Myocyte (in vitro differentiated cells): Measurements from ENCODE around the gene MCRIP1. TPM values are rescaled to one million over a fixed set of nuclear protein-coding genes. Genes with fewer than 3 reads are reported as not detected.
A peak's percentile ranks its signal among the peaks of the same experiment; 100 is the strongest.

Source experiments
- DNase-seq: peaks from one replicate; pipeline ENCODE4 v3.0.0-alpha.2; 2012; ENCODE audit warnings: low read depth
- polyA plus RNA-seq: library from polyadenylated mRNA; unstranded; fragments of >200 nt; gene quantifications from one replicate; pipeline ENCODE4 v1.2.1, GENCODE V29; 2012; ENCODE audit warnings: missing spikeins
- total RNA-seq: library from RNA; depleted of rRNA; stranded (reverse); fragments of >200 nt; gene quantifications from 2 replicates; pipeline ENCODE4 v1.2.3, GENCODE V29; 2014

The MCRIP1 gene
- total RNA-seq, result 100 and 132 TPM in 2 replicates
- 142 TPM for polyA plus RNA-seq

DNA sequence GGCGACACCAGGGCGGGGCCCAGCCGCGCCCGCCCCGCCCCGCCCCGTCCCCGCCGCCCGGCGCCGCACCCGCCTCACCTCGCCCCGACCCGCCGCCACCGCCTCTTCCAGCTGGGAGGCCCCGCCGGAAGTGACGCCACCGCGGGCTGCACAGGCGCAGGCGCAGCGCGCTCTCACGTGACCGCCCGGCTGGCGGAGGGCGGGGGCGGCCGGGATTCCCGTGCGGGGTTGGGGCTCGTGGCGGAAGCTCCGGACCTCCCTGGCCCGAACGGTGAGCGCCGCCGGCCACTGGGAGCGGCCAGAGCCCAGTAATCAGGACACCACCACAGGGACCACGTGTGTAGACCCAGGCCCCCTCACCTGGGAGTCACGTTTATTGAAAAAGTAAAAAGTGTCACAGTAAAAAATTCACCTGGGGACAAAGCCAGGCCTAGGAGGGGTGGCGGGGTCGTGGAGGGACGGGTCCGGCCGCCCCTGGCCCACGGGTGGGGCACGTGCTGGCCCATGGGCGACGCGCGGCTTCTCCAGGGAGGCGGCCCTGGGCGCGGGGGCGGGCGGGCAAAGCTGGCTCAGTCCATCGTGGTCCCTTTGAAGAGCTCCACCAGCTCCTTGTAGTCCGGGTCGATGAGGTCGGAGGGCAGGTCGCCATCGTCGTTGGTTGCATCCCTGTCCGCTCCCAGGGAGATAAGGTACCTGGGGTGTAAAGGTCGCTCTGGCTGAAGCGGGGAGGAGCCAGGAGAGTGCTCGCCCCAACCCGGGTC, at the start of gene MCRIP1:
TSS of gene MCRIP1 (minus strand) at position 132 of the 761 bp plus-strand sequence. CDS start 8,785 bp downstream, outside the sequence.
- peak; percentile 94 for DNase-seq

GRCh38 chr17:81879121-81879520, 46.0 kb upstream of the MCRIP1 start:
- DNase-seq, result no peak

DNA sequence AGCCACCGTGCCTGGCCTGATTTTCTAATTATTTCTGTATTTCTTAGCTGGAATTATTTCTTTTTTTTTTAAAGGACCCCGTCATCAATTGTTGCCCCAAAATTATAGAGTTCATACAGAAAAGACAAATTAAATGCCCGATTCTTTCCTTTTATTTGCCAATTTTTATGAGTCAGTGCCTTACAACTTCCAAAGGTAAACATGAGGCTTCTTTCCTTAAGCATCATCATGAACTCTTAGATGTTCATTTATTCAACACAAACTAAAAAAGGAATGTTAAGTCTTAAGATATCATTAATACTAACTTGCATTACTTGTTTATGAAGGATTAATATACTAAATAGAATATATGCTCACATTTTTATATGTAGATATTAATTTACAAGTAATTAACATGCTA, 45.2 kb upstream of the MCRIP1 start:
- no peak for DNase-seq

- DNase-seq, result no peak
Observed at GRCh38 chr17:81877569-81877968, 44.5 kb upstream of the MCRIP1 start.

GRCh38 chr17:81871387-81872230, 38.5 kb upstream of the MCRIP1 start:
- DNase-seq, result peak; percentile 92

DNA sequence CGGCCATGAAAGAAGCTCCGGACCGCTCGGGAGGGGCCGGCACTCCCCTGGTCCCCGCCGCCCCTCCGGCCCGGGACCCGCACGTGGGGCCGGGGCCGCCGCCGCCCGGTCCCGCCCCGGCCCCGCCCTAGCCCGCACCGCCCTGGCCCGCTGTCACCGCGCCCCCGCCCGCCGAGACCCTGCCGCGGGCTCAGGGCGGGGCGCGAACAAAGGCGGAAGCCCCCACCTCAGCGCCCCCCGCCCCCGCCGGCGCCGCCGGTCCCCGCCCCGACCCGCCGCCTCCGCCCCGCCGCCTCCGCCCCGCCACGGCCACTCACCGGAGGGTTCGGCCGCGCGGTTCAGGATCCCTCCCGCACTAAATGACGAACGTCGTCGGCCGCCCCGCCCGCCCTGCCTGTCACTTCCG, 37.9 kb upstream of the MCRIP1 start, which contains the start of gene ARHGDIA:
TSS of gene ARHGDIA (minus strand) at position 357 of the 406 bp plus-strand sequence. CDS start 1,407 bp downstream, outside the sequence.
- DNase-seq, result no peak

- DNase-seq, result peak; percentile 57
Observed at GRCh38 chr17:81870131-81870980, 37.3 kb upstream of the MCRIP1 start.

DNA sequence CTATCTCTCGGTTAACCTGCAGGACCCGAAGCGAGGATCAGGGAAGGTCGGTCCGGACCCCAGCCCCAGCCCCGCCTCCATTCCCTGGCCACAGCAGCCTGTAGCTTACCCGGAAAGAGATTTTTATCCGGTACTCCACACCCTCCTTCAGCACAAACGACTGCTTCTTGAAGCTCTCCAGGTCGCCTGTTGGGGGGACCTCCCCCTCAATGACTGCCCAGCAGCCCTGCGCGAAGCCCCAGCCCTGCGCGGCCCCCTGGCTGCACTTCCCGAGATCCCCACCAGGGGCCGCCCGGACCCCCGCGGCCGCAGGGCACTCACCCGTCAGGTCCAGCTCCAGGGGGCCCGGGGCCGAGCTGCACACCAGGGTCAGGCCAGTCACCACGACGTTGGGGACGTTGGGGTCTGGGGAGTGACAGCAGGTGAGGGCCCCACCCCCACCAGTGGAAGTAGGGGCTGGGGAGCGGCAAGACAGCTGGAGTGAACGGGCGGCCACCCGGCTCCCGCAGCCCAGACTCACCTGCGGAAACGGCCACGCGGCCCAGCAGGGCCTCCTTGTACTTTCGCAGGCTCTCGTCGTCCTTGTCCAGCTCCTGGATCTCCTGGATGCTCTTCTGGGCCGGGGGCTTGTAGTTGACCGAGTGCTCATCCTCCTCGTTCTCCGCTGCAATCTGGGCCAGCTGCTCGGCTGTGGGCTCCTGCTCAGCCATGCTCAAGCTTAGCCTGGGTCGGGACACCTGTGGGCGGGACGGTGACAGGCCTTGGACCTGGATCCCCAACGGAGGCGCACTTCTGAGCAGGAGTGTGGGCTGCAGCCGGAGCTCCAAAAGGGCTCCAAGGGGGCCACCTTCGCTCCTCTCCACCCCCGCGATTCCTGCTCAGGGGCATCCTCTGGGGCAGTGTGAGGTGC, 36.4 kb upstream of the MCRIP1 start:
- peak; percentile 49 for DNase-seq

GRCh38 chr17:81868674-81869220, 35.7 kb upstream of the MCRIP1 start:
- DNase-seq, result peak; percentile 82

DNA sequence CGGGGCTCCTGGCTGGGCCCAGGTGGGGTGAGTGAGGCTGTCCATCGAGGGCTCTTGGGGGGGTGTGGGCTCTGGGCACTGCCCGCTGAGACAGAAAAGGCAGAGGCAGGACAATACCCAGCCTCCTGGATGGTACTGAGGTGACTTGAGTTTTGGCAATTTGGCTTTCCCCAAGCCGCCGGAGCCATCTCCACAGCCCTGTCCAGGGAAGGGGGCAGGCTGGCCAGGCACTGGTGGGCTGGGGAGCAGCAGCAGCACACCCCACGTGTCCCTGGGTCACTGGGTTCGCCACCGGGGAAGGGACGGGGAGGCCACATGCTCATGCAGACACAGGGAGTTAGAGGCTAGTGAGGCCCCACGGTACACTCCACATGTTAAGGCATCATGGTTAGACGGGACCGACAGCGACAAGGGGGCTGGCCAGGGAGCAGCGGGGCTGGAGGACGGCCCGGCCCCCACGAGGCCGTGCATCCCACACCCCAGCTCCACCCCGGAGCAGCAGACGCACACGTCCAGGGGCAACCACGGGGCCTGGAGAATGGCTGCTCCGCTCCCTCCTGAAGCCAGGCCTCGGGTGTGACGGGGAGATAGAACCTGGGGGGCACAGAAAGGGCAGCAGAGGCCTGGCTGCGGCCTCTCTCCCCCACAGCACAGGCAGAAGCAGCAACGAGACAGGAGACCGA, 35.0 kb upstream of the MCRIP1 start:
- no peak for DNase-seq

DNA sequence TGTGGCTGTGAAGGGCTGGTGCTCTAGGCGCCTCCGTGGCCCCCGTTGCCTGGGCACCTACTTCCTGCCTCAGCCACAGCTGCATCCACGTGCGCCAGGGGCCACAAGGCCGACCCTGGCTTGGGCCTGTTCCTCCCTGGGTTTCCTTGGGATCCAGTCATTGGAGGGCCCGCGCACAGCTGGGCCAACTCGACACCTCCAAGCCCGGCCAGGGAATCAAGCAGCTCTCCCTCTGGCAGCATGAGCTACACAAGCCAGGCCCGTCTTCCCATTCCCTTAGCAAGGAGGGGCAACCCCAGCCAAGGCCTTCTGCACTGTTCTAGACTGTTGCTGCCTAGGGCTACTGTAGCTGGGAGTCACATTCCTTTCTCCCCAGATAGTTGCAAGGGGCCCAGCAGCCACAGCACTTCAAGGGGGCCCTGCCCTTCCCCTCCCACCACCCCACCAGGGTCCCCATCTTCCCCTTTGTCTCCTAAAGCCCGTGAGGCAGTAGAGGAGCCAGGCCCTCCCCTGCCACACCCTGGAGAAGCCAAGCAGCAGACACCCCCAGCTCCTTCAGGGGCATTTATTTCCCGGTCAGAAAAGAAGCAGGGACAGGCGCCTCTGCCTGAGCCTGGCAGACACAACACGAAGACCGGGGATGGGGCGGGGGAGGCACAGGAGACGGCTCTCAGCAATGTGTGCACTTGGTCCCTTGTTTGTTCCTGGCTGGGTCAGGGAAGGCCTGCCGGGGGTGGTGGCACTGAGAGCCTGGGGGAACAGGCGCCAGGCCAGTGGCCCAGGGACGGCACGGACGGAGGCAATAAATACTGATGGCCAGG, 34.3 kb upstream of the MCRIP1 start:
- DNase-seq, result peak; percentile 66

DNA sequence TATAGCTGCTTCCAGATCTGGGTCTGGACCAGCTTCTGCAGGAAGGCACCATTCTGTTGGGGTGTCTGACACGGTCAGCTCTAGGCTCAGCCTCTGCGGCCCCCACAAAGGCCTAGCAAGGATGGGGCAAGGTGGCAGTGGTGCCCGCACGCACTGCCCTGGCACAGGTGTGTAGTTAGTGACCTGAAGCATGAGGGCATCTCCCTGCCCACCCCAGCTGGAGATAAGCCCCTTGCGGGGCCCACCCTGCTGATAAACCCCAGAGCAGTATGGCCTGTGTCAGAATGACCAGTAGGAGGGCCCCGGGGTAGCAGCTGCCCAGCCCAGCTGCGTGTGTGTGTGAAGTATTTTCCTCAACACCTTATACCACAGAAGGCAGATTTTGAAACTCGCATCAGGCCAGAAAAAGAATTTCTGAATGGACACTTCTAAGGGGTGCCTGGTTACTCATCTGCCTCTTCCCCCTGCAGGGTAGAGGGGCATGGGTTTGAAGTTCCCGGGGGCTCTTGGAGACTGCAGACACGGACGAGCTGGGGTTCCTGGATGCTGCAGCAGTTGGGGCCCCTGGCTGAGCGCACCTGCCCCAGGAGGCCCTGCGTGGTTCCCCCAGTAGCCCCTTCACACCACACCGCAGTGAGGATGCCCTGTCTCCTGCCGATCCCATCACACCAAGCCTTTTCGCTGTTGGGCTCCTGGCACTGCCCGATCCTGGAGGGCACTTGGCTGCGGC, 33.5 kb upstream of the MCRIP1 start:
- peak; percentile 40 for DNase-seq

GRCh38 chr17:81865733-81866439, 32.8 kb upstream of the MCRIP1 start:
- DNase-seq, result no peak

DNA sequence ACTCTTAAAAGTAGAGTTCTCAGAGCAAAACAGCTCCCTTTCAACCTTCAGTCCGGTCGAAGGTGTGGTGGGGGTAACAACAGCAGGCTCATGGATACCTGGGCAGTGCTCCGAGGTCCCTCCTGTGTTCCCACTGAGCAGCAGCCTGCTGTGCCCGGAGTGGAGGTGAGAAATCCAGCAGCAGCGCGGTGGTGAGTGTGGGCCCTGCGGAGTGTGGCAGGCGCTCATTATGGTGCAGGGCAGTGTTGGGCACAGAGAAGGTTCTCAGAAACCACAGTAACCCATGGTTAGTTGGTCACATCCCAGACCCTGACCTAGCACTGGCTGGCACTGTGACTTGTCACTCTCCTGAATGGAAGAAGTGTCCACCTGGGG, 32.3 kb upstream of the MCRIP1 start:
- no peak for DNase-seq

- DNase-seq, result no peak
Observed at GRCh38 chr17:81863833-81864768, 31.0 kb upstream of the MCRIP1 start.

- DNase-seq, result no peak
Observed at GRCh38 chr17:81863123-81863675, 30.1 kb upstream of the MCRIP1 start.
